Measurements from ENCODE around the gene CHRNA3.

The CHRNA3 gene

GRCh38 chr15:78620527-78621421, at the start of gene CHRNA3:
TSS of gene CHRNA3 (minus strand) at chr15:78620996. CDS start at chr15:78620794, 202 bp downstream.
- DNase-seq: no peak

DNA sequence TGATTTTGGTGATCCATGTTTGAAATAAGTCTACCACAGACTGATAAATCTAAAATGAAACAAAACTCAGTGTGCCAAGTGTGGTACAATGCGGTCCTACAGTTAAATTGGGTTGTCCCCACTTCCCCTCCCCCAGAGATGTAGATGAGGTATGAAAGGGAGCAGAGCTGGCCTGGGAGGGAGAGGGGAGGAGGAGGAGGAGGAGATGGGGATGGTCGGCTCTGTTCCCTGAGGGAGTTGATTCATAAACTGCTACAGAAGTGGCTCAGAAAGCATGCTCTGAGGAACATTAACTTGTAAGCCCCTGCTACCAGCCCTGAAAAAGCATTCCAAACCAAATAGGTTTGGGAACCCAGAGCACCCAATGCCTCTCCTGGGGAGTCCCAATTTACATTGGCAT, 48.2 kb upstream of the CHRNA3 start:
- no peak for DNase-seq

GRCh38 chr15:78667578-78668236, 46.9 kb upstream of the CHRNA3 start:
- DNase-seq: no peak

GRCh38 chr15:78666010-78666409, 45.2 kb upstream of the CHRNA3 start:
- DNase-seq: no peak

- DNase-seq: no peak
These were observed 42.9 kb upstream of the CHRNA3 start for GRCh38 chr15:78663703-78664102.

- DNase-seq: no peak
These were observed 41.2 kb upstream of the CHRNA3 start for GRCh38 chr15:78662028-78662427.

GRCh38 chr15:78661001-78661400, 40.2 kb upstream of the CHRNA3 start:
- DNase-seq: no peak

GRCh38 chr15:78660584-78660983, 39.8 kb upstream of the CHRNA3 start:
- DNase-seq: no peak

- no peak for DNase-seq
These were observed 38.0 kb upstream of the CHRNA3 start for GRCh38 chr15:78658823-78659222.

GRCh38 chr15:78654272-78654671, 33.5 kb upstream of the CHRNA3 start:
- DNase-seq: no peak

GRCh38 chr15:78651930-78652615, 31.3 kb upstream of the CHRNA3 start:
- no peak for DNase-seq

GRCh38 chr15:78651007-78651406, 30.2 kb upstream of the CHRNA3 start:
- no peak for DNase-seq

DNA sequence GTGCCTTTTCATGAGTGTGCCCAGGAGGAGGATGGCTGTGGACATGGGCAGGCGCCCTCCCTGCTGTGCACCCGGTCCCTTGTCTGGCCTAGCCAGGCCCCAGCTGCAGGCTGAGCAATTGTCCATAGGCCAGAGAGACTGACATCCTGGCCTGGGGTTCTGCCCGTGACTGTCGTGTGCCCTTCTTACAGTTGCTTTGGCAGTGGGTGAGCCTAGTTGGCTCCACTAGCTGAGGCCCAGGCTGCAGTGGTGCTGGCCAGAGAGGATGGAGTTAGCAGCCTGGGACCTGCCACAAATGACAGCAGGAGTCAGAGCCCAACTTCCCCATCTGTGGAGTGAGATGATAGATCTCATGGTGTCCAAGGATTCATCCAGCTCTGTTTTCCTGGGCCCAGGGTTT, 29.2 kb upstream of the CHRNA3 start:
- no peak for DNase-seq

- no peak for DNase-seq
These were observed 24.2 kb upstream of the CHRNA3 start for GRCh38 chr15:78645009-78645408.

DNA sequence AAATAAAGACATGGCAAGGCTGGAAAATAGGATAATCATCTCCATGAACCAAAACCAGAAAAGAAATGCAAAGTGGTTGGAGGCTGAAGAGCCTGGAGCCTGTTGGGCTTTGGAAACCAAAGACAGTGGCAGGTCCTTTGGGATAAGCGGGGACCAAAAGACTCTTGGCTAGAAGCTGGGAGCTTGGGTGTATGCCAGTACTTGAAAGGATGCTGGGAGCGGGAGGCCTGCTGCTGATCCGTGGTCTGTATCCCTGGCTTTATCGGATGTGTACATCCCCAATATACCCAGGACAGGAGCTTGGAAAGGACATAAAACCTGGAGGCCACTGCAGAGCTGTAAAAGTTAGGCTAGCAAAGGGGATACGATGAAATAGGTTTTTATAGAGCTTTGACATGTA, 21.5 kb upstream of the CHRNA3 start:
- no peak for DNase-seq

DNA sequence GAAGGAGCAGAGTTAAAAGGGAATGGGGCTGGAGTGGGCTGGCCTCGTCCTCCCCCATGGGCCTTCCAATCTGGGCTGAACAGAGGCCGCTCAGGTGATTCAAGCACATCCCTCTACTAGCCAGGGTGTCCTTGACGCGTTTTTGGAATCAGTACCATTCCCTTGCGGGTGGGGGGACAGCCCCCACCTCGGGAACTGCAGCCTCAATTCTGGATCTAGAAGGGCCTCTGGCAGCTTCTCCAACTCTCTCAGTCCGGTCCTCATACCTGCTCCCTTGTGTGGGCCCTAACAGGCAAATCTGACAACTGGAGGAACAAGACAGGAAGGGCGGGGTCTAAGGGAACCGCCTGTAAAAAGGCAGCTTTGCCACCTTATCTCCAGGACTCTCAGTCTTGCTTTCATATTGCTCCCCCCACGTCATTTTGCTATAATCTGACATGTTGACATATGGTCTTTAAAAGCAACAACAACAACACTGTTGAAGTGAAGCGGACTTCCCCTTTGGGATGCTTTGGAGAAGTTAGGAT, 21.0 kb upstream of the CHRNA3 start:
- DNase-seq: no peak

DNA sequence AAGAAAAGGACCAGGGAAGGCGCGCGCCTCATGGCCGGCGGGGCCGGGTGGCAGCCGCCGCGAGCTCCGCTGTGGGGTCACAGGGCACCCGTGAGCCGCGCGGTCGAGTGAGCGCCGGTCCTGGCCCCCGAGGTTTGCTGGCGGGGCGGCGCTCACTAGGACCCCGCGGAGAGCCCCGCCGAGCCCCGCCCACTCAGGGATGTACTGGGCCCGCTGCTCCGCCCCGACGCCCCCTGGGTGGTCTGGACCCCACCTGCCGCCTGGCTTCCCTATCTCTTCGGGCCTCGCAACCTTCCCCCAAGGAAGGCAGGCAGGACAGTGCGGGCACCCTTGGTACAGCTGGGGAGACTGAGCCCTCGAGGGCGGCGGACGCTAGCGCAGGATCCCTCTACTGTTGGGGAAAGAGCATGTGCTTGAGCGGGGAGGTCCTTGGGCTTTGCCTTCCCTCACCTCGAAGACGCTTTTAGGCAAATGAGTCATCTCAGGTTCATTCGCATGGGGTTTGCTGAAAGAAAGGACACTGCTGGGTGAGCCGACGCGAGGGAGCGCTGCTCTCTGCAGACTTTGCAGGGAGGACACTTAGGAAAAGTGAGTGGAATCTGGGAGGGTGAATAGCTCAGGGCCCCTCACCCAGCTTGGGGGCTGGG, 20.4 kb upstream of the CHRNA3 start, which contains the start of gene CHRNB4:
Gene CHRNB4 (minus strand): TSS at position 109 of the 647 bp plus-strand sequence. CDS start 77 bp downstream, at position 32.
- no peak for DNase-seq

- no peak for DNase-seq
These were observed 19.8 kb upstream of the CHRNA3 start for GRCh38 chr15:78640527-78641101.

GRCh38 chr15:78638658-78639314, 18.0 kb upstream of the CHRNA3 start:
- DNase-seq: peak; percentile 13 to 29

- DNase-seq: no peak
These were observed 17.1 kb upstream of the CHRNA3 start for GRCh38 chr15:78637776-78638435.

- DNase-seq: no peak
These were observed 15.6 kb upstream of the CHRNA3 start for GRCh38 chr15:78636378-78636859.
